Liver (tissue), 9 donors: ENCODE data around the gene PLCL1. TPM values are rescaled to one million over a fixed set of nuclear protein-coding genes. Genes with fewer than 3 reads are reported as not detected.

Experiments
- DNase-seq: peaks from one replicate; pipeline ENCODE4 v3.0.0-alpha.2; 2017; ENCODE audit warnings: low spot score
- H3K27ac ChIP-seq, 2 donors: one replicate each; pipeline ENCODE4 v1.7.0; 2013; ENCODE audit warnings: inconsistent platforms in 2 of 2, low read length in 2 of 2, control low read depth in 1 of 2, low read depth in 1 of 2, mild to moderate bottlenecking in 1 of 2
- H3K27me3 ChIP-seq, 4 donors: one replicate each; pipeline versions ENCODE4 v1.6.1 to v1.7.0; 2013; ENCODE audit warnings: low read length in 3 of 4, inconsistent platforms in 1 of 4, mild to moderate bottlenecking in 1 of 4, moderate library complexity in 1 of 4; ENCODE audit not compliant: control insufficient read depth in 4 of 4, insufficient read depth in 4 of 4
- H3K36me3 ChIP-seq, 4 donors: one replicate each; pipeline versions ENCODE4 v1.6.1 to v1.7.0; 2013; ENCODE audit warnings: low read length in 3 of 4, mild to moderate bottlenecking in 3 of 4, low read depth in 1 of 4, moderate library complexity in 1 of 4; ENCODE audit not compliant: control insufficient read depth in 4 of 4, insufficient read depth in 3 of 4
- H3K4me1 ChIP-seq, 4 donors: one replicate each; pipeline versions ENCODE4 v1.6.1 to v1.7.0; 2013; ENCODE audit warnings: low read length in 3 of 4, mild to moderate bottlenecking in 3 of 4, moderate library complexity in 1 of 4; ENCODE audit not compliant: control insufficient read depth in 4 of 4, insufficient read depth in 4 of 4
- H3K4me3 ChIP-seq, 3 donors: one replicate each; pipeline versions ENCODE4 v1.6.1 to v1.7.0; 2013; ENCODE audit warnings: low read length in 3 of 3, control low read depth in 1 of 3, low read depth in 1 of 3, mild to moderate bottlenecking in 1 of 3
- H3K9ac ChIP-seq, 2 donors: one replicate each; pipeline ENCODE4 v1.7.0; 2013; ENCODE audit warnings: low read length in 2 of 2, mild to moderate bottlenecking in 2 of 2, moderate library complexity in 2 of 2, control low read depth in 1 of 2, low read depth in 1 of 2
- H3K9me3 ChIP-seq, 4 donors: one replicate each; pipeline versions ENCODE4 v1.6.1 to v1.7.0; 2013; ENCODE audit warnings: low read length in 3 of 4; ENCODE audit not compliant: control insufficient read depth in 4 of 4
- EGR1 ChIP-seq, 2 donors: IDR thresholded peaks; 2 replicates each; pipeline ENCODE4 v1.6.1; 2016 to 2018; ENCODE audit warnings: antibody characterized with exemption in 2 of 2, low read depth in 2 of 2
- FOXA1 ChIP-seq: IDR thresholded peaks from 2 replicates; pipeline ENCODE4 v1.6.1; 2016; ENCODE audit warnings: antibody characterized with exemption
- FOXA2 ChIP-seq: IDR thresholded peaks from 2 replicates; pipeline ENCODE4 v1.6.1; 2016; ENCODE audit warnings: antibody characterized with exemption
- GABPA ChIP-seq, 2 donors: IDR thresholded peaks in 1 of 2; conservative IDR thresholded peaks in 1 of 2; 2 replicates each; pipeline ENCODE4 v1.6.1; 2016; ENCODE audit warnings: antibody characterized with exemption in 2 of 2, mild to moderate bottlenecking in 1 of 2, moderate library complexity in 1 of 2
- HNF4A ChIP-seq, 2 donors: conservative IDR thresholded peaks; 2 replicates each; pipeline ENCODE4 v1.6.1; 2016; ENCODE audit warnings: antibody characterized with exemption in 2 of 2, mild to moderate bottlenecking in 2 of 2
- HNF4G ChIP-seq: IDR thresholded peaks from 2 replicates; pipeline ENCODE4 v1.6.1; 2016; ENCODE audit warnings: antibody characterized with exemption
- JUND ChIP-seq, 2 donors: IDR thresholded peaks; 2 replicates each; pipeline ENCODE4 v1.6.1; 2016; ENCODE audit warnings: antibody characterized with exemption in 2 of 2
- RAD21 ChIP-seq, 2 donors: IDR thresholded peaks; 2 replicates each; pipeline ENCODE4 v1.6.1; 2016; ENCODE audit warnings: antibody characterized with exemption in 2 of 2, mild to moderate bottlenecking in 2 of 2
- REST ChIP-seq: IDR thresholded peaks from 2 replicates; pipeline ENCODE4 v1.6.1; 2016; ENCODE audit warnings: antibody characterized with exemption, mild to moderate bottlenecking
- RXRA ChIP-seq, 2 donors: IDR thresholded peaks; 2 replicates each; pipeline ENCODE4 v1.6.1; 2017 to 2018; ENCODE audit warnings: antibody characterized with exemption in 2 of 2, mild to moderate bottlenecking in 1 of 2
- SP1 ChIP-seq: IDR thresholded peaks from 2 replicates; pipeline ENCODE4 v1.6.1; 2018; ENCODE audit warnings: antibody characterized with exemption, mild to moderate bottlenecking
- TAF1 ChIP-seq: conservative IDR thresholded peaks from 2 replicates; pipeline ENCODE4 v1.6.1; 2016; ENCODE audit warnings: antibody characterized with exemption, mild to moderate bottlenecking
- YY1 ChIP-seq: IDR thresholded peaks from 2 replicates; pipeline ENCODE4 v1.6.1; 2016; ENCODE audit warnings: antibody characterized with exemption, mild to moderate bottlenecking
- WGBS: extraction: QIAGEN DNeasy Blood & Tissue Kit; methylation state at CpG from one replicate; pipeline ENCODE4 v1.1.7; 2013; 5-methylcytosine and 5-hydroxymethylcytosine counted together
- polyA plus RNA-seq, 2 donors: library from polyadenylated mRNA; stranded (reverse) in 1 of 2; unstranded in 1 of 2; fragments of 200-250 nt in 1 of 2; fragments of >200 nt in 1 of 2; fragmentation: Nextera tagmentation in 1 of 2; extraction: Ambion mirVana in 1 of 2; gene quantifications; one replicate each; pipeline versions ENCODE4 v1.2.1 to v1.2.3, GENCODE V29; 2013 to 2015
- total RNA-seq, 2 donors: library from RNA; depleted of rRNA; stranded (reverse); fragments of >200 nt; gene quantifications; one replicate each; pipeline ENCODE4 v1.2.3, GENCODE V29; 2014
- TF ChIP-seq, protein P1 (sequence below): IDR thresholded peaks from 2 replicates; pipeline ENCODE4 v1.6.1; 2016; ENCODE audit warnings: antibody characterized with exemption
- TF ChIP-seq, protein P2 (sequence below): fragments of 150-350 bp; IDR thresholded peaks from 2 replicates; pipeline ENCODE4 v1.5.1; 2017; ENCODE audit warnings: improper control_type of control experiment, low read depth, low read length; ENCODE audit not compliant: missing input control
- TF ChIP-seq, protein P3 (sequence below): IDR thresholded peaks from 2 replicates; pipeline ENCODE4 v1.6.1; 2016; ENCODE audit warnings: antibody characterized with exemption
- donor health status: healthy.
- donor health status: healthy.
- donor health status: healthy.
- donor health status: healthy.
- donor health status: healthy.

Gene PLCL1
- total and polyA plus RNA-seq, 4 donors: 0.08 to 0.59 (median 0.31) TPM

DNA sequence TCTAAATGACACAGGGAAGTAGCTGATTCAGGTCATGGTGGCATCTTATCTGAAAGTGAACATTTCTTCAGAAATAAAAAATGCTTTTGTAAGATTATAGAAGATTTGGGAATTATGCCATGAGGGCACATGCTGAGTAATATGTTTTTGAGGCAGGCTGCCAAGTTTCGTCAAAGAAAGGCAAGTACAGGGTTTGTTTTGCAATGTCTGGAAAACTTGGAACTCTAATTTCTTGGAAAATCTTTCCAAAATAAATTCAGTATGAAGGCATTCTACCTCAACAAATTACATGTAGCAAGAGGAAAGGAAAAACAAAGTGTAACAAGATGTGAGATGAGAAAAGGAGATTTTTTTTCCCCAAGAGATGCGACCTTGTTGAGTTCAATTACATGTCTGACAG is 167.7 kb downstream of the PLCL1 start:
- H3K36me3 ChIP-seq: no peaks in the 10 kb centered on the region
- H3K27me3 ChIP-seq: no peaks in the 10 kb centered on the region
- no peak for TF ChIP-seq HNF4A (conservative IDR thresholded peaks at IDR 0.05)
- TF ChIP-seq, protein P1, sequence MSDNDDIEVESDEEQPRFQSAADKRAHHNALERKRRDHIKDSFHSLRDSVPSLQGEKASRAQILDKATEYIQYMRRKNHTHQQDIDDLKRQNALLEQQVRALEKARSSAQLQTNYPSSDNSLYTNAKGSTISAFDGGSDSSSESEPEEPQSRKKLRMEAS: no peak
- TF ChIP-seq RAD21 (IDR thresholded peaks at IDR 0.05): no peak
- TF ChIP-seq FOXA1: no peak
- H3K9me3 ChIP-seq: peaks cover 0 to 2% (median 0%) of the 10 kb centered on the region in 4 donors
- no peak overlapping the region for H3K9ac ChIP-seq
- H3K4me3 ChIP-seq: no peak overlapping the region
- no peaks in the 10 kb centered on the region for H3K4me1 ChIP-seq
- 56% methylated on average over 2 of the region's 2 CpGs for WGBS
- H3K27ac ChIP-seq: no peak overlapping the region
- DNase-seq: no peak

GRCh38 chr2:197972587-197972986 is 168.2 kb downstream of the PLCL1 start:
- 93% methylated on average over 2 of the region's 2 CpGs for WGBS
- H3K27ac ChIP-seq: no peak overlapping the region
- no peak for TF ChIP-seq TAF1
- no peak for TF ChIP-seq RAD21 (IDR thresholded peaks at IDR 0.05)
- no peak for TF ChIP-seq GABPA (IDR thresholded peaks at IDR 0.05 in 1 of 2, conservative IDR thresholded peaks at IDR 0.05 in 1 of 2)
- no peak for TF ChIP-seq JUND (IDR thresholded peaks at IDR 0.05)
- TF ChIP-seq, protein P2, sequence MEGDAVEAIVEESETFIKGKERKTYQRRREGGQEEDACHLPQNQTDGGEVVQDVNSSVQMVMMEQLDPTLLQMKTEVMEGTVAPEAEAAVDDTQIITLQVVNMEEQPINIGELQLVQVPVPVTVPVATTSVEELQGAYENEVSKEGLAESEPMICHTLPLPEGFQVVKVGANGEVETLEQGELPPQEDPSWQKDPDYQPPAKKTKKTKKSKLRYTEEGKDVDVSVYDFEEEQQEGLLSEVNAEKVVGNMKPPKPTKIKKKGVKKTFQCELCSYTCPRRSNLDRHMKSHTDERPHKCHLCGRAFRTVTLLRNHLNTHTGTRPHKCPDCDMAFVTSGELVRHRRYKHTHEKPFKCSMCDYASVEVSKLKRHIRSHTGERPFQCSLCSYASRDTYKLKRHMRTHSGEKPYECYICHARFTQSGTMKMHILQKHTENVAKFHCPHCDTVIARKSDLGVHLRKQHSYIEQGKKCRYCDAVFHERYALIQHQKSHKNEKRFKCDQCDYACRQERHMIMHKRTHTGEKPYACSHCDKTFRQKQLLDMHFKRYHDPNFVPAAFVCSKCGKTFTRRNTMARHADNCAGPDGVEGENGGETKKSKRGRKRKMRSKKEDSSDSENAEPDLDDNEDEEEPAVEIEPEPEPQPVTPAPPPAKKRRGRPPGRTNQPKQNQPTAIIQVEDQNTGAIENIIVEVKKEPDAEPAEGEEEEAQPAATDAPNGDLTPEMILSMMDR: no peak
- TF ChIP-seq RXRA (IDR thresholded peaks at IDR 0.05): no peak
- TF ChIP-seq YY1: no peak
- TF ChIP-seq FOXA2: no peak
- TF ChIP-seq, protein P3, sequence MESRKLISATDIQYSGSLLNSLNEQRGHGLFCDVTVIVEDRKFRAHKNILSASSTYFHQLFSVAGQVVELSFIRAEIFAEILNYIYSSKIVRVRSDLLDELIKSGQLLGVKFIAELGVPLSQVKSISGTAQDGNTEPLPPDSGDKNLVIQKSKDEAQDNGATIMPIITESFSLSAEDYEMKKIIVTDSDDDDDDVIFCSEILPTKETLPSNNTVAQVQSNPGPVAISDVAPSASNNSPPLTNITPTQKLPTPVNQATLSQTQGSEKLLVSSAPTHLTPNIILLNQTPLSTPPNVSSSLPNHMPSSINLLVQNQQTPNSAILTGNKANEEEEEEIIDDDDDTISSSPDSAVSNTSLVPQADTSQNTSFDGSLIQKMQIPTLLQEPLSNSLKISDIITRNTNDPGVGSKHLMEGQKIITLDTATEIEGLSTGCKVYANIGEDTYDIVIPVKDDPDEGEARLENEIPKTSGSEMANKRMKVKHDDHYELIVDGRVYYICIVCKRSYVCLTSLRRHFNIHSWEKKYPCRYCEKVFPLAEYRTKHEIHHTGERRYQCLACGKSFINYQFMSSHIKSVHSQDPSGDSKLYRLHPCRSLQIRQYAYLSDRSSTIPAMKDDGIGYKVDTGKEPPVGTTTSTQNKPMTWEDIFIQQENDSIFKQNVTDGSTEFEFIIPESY: no peak
- no peak for TF ChIP-seq SP1
- TF ChIP-seq HNF4G: no peak
- TF ChIP-seq HNF4A (conservative IDR thresholded peaks at IDR 0.05): no peak
- TF ChIP-seq REST: no peak
- TF ChIP-seq, protein P1: no peak
- TF ChIP-seq EGR1 (IDR thresholded peaks at IDR 0.05; ENCODE audit: low read depth in 2 of 2): no peak

More at GRCh38 chr2:197972587-197972986, 168.2 kb downstream of the PLCL1 start:
- Histone ChIP-seq H3K4me3 (no peak overlapping the region), H3K9me3 (peaks cover 0 to 2% (median 0%) of the 10 kb centered on the region in 4 donors), H3K9ac (no peak overlapping the region), H3K4me1 (no peaks in the 10 kb centered on the region), H3K27me3 (no peaks in the 10 kb centered on the region), H3K36me3 (no peaks in the 10 kb centered on the region)
- DNase-seq: no peak
